ENCODE results near the gene ITK. TPM values are rescaled to one million over a fixed set of nuclear protein-coding genes. Genes with fewer than 3 reads are reported as not detected.
"Not testable (repeated sequence)": the region's sequence is repeated elsewhere in the genome, so short reads cannot be mapped to it uniquely, and the experiment has no call there.

Gene ITK
- total RNA-seq, 1 donor from 2014 or later, result 8.1 TPM

DNA sequence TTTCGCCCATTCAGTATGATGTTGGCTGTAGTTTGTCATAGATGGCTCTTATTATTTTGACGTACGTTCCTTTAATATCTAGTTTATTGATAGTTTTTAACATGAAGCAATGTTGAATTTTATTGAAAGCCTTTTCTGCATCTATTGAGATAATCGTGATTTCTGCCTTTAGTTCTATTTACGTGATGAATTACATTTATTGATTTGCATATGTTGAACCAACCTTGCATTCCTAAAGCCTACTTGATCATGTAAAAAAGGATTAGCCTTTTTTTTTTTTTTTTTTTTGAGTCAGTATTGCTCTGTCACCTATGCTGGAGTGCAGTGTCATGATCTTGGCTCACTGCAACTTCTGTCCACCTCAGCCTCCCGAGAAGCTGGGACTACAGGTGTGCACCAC is 25.1 kb downstream of the ITK start:
- Histone ChIP-seq H3K4me1 (no peaks in the 10 kb centered on the region), H3K36me3 (no peaks in the 10 kb centered on the region), H3K4me3 (no peak overlapping the region), H3K27ac (no peak overlapping the region), H3K27me3 (no peaks in the 10 kb centered on the region), H3K9me3 (no peaks in the 10 kb centered on the region)
- DNase-seq (no peak), ATAC-seq (no peak)
- TF ChIP-seq, protein P1, sequence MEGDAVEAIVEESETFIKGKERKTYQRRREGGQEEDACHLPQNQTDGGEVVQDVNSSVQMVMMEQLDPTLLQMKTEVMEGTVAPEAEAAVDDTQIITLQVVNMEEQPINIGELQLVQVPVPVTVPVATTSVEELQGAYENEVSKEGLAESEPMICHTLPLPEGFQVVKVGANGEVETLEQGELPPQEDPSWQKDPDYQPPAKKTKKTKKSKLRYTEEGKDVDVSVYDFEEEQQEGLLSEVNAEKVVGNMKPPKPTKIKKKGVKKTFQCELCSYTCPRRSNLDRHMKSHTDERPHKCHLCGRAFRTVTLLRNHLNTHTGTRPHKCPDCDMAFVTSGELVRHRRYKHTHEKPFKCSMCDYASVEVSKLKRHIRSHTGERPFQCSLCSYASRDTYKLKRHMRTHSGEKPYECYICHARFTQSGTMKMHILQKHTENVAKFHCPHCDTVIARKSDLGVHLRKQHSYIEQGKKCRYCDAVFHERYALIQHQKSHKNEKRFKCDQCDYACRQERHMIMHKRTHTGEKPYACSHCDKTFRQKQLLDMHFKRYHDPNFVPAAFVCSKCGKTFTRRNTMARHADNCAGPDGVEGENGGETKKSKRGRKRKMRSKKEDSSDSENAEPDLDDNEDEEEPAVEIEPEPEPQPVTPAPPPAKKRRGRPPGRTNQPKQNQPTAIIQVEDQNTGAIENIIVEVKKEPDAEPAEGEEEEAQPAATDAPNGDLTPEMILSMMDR (IDR thresholded peaks at IDR 0.05), result no peak
- intact Hi-C loops (cut with DNase I), result no loop called here

DNA sequence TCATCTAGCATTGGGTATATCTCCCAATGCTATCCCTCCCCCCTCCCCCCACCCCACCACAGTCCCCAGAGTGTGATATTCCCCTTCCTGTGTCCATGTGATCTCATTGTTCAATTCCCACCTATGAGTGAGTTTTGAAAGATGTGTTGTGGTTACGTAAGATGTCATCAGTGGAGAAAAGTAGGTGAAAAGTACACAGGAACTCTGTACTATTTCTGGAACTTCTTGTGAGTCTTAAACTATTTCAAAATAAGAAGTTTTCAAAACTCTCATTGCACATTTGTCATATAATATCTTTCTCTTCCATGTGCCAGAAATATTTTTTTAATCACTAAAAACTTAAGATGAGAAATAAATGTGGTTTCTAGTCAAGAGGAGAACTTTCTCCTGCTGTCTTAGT is 30.0 kb downstream of the ITK start:
- DNase-seq; H3K4me3 ChIP-seq; intact Hi-C loops (cut with DNase I); H3K27me3 ChIP-seq; H3K27ac ChIP-seq; H3K4me1 ChIP-seq; H3K36me3 ChIP-seq; H3K9me3 ChIP-seq: not testable (repeated sequence)
- ATAC-seq, result peak; percentile 35

DNA sequence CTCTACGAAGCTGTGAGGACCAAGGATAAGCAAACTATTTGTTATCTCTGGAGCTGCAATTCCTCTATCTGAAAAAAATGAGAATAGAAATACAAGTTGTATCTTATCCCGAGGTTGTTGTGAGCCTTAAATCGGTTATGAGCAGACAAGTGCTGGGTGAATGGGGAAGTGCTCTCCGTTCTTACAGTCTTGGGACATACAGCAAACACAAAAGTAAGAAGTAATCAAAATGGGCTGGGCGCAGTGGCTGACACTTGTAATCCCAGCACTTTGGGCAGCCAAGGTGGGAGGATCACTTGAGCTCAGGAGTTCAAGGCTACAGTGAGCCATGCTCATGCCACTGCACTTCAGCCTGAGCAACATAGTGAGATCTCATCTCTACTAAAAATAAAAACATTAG is 31.7 kb downstream of the ITK start:
- DNase-seq, result no peak
- TF ChIP-seq, protein P1 (IDR thresholded peaks at IDR 0.05), result no peak
- Histone ChIP-seq H3K27me3 (no peaks in the 10 kb centered on the region), H3K36me3 (no peaks in the 10 kb centered on the region), H3K9me3 (no peaks in the 10 kb centered on the region), H3K27ac (no peak overlapping the region), H3K4me1 (no peaks in the 10 kb centered on the region), H3K4me3 (no peak overlapping the region)
- peak; percentile 78 for ATAC-seq
- intact Hi-C loops (cut with DNase I), result no loop called here

DNA sequence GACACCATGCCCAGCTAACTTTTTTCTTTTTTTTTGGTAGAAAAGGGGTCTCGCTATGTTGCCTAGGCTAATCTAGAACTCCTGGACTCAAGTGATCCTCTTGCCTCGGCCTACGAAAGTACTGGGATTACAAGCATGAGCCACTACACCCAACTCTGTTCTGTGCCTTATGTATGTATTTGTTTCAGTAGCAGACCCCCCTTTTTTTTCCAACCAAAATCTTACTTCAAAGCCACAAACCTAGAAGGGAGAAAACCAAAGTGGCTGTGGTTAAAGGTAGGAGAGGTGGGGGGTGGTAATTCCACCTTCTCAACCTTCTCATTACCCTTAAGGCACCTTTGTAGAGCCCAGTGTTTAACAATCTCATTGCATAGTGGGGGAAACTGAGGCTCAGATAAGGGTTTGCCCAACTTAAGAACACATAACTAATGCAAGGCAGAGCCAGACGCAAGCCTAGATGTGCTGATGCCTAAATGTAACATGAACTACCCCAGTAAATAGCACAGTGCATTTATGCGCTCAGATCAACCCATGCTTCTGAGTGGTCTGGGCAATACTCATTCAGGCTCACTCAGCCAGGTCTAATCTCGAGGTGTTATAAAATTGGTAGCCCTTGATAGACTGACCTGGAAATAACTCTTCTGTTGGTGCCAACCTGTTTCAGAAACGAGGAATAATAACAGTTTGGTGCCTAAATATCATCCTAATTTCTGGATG is 33.0 kb downstream of the ITK start:
- ATAC-seq (no peak), DNase-seq (no peak)
- TF ChIP-seq, protein P1 (IDR thresholded peaks at IDR 0.05), result no peak
- H3K27ac ChIP-seq, result no peak overlapping the region
- H3K9me3 ChIP-seq, result no peaks in the 10 kb centered on the region
- no peaks in the 10 kb centered on the region for H3K4me1 ChIP-seq
- H3K4me3 ChIP-seq, result no peak overlapping the region
- no peaks in the 10 kb centered on the region for H3K36me3 ChIP-seq
- intact Hi-C loops (cut with DNase I), result no loop called here
- H3K27me3 ChIP-seq, result no peaks in the 10 kb centered on the region

DNA sequence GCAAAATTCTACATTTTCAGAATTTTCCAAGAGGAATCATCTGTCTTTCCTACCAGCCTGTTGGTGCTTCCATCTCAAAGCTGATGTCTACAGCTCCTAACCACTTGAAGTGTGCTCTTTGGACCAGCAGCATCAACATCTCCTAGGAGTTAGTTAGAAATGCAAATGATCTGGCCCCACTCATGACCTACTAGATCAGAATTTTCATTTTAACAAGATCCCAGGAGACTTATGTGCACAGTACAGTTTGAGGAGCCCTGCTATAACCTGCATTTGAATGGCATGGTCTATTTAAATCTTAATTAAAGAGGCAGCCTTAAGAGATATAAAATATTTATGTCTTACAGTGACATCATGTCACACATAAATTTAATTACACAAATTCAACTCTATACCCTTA is 33.8 kb downstream of the ITK start:
- Histone ChIP-seq H3K36me3 (no peaks in the 10 kb centered on the region), H3K4me3 (no peak overlapping the region), H3K27ac (no peak overlapping the region), H3K4me1 (no peaks in the 10 kb centered on the region), H3K9me3 (no peaks in the 10 kb centered on the region), H3K27me3 (no peaks in the 10 kb centered on the region)
- DNase-seq, result no peak
- intact Hi-C loops (cut with DNase I), result no loop called here
- TF ChIP-seq, protein P1 (IDR thresholded peaks at IDR 0.05), result no peak
- ATAC-seq, result no peak

DNA sequence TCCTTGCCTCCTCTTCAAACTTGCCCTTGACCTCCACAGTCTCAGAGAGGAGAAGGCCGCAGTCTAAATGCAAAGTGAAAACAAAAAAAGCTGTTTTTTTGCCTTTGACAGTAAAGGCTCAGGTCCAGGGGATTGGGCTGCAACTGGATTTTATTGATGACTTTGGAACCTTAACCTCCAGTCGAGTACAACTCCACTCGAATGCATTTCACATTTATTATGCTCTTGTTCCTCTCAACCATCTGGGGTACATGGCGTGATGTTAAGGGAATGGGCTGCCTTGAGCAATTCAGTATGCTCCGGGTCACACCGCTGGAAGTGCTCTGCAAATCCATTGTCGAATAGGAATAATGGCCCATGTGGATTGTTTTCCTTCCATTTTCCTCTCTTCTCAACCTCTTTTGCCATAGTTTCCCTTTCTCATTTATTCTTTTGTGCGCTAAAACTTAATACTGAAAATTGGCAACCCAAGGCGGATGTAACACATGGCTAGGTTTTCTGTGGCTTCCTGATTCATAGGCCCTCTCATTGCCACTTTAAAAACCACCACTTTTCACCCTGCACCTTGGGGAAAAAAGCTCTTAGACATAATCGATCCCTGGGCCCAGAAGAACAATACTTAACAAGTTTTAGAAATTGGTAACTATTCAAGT is 34.3 kb downstream of the ITK start:
- ATAC-seq, result no peak

More for the DNA sequence above, 34.3 kb downstream of the ITK start:
- Histone ChIP-seq H3K4me1 (no peaks in the 10 kb centered on the region), H3K27ac (no peak overlapping the region), H3K4me3 (no peak overlapping the region), H3K27me3 (no peaks in the 10 kb centered on the region), H3K36me3 (no peaks in the 10 kb centered on the region), H3K9me3 (no peaks in the 10 kb centered on the region)
- intact Hi-C loops (cut with DNase I), result no loop called here
- TF ChIP-seq, protein P1 (IDR thresholded peaks at IDR 0.05), result no peak
- DNase-seq, result no peak

All from upper lobe of right lung (tissue), 1 donor.